DND-41 (cell line): Measurements from ENCODE around the gene FOXO3.

Experiments used
- ATAC-seq: fragments of 200-7000 bp; cut with Tn5 transposase; 3 replicates; pipeline ENCODE4 v1.9.1; 2021; ENCODE audit warnings: low read depth; ENCODE audit not compliant: insufficient read depth
- DNase-seq: peaks from one replicate; pipeline ENCODE4 v3.0.0-alpha.2; 2020
- H2AFZ ChIP-seq: 2 replicates; pipeline ENCODE4 v1.6.0; 2012; ENCODE audit warnings: low read depth, low read length
- H3K27ac ChIP-seq: 2 replicates; pipeline ENCODE4 v1.5.1; 2012; ENCODE audit warnings: low read length, inconsistent platforms
- H3K27me3 ChIP-seq: fragments of 200-600 bp; sonication (generic); 2 replicates; pipeline ENCODE4 v1.6.0; 2012; ENCODE audit warnings: low read length, mild to moderate bottlenecking, inconsistent platforms; ENCODE audit not compliant: insufficient read depth, poor library complexity
- H3K36me3 ChIP-seq: 2 replicates; pipeline ENCODE4 v1.5.1; 2012; ENCODE audit warnings: low read length, inconsistent platforms; ENCODE audit not compliant: insufficient read depth
- H3K4me1 ChIP-seq: 2 replicates; pipeline ENCODE4 v1.5.1; 2012; ENCODE audit warnings: mild to moderate bottlenecking, low read length; ENCODE audit not compliant: insufficient read depth
- H3K4me2 ChIP-seq: 2 replicates; pipeline ENCODE4 v1.6.0; 2012; ENCODE audit warnings: mild to moderate bottlenecking, moderate library complexity, low read length, inconsistent platforms; ENCODE audit not compliant: insufficient read depth
- H3K4me3 ChIP-seq, 2 experiments: fragments of 200-600 bp in 1 of 2; shearing (Covaris generic) in 1 of 2; 2 replicates each; pipeline ENCODE4 v1.5.1; 2012 to 2016; ENCODE audit warnings: inconsistent platforms in 2 of 2, low read length in 2 of 2, mild to moderate bottlenecking in 2 of 2, low read depth in 1 of 2, moderate library complexity in 1 of 2
- H3K79me2 ChIP-seq: 2 replicates; pipeline ENCODE4 v1.6.0; 2012; ENCODE audit warnings: low read length, inconsistent platforms; ENCODE audit not compliant: insufficient read depth
- H3K9ac ChIP-seq: 2 replicates; pipeline ENCODE4 v1.6.0; 2012; ENCODE audit warnings: low read depth, mild to moderate bottlenecking, inconsistent platforms, low read length, moderate library complexity
- H3K9me3 ChIP-seq: 2 replicates; pipeline ENCODE4 v1.5.1; 2012; ENCODE audit warnings: low read length, moderate library complexity, mild to moderate bottlenecking, inconsistent platforms; ENCODE audit not compliant: insufficient read depth, severe bottlenecking
- H4K20me1 ChIP-seq: 2 replicates; pipeline ENCODE4 v1.6.0; 2012; ENCODE audit warnings: low read length; ENCODE audit not compliant: insufficient read depth
- EZH2 ChIP-seq: IDR thresholded peaks from 3 replicates; pipeline ENCODE4 v1.6.1; 2012; ENCODE audit warnings: borderline replicate concordance, low read depth, mild to moderate bottlenecking, moderate library complexity, low read length, inconsistent platforms; ENCODE audit not compliant: severe bottlenecking
- TF ChIP-seq, protein P1 (sequence below): IDR thresholded peaks from 2 replicates; pipeline ENCODE4 v1.5.1; 2012; ENCODE audit warnings: borderline replicate concordance, low read length, moderate library complexity, mild to moderate bottlenecking; ENCODE audit not compliant: poor library complexity, severe bottlenecking; ENCODE audit errors: extremely low read depth

The FOXO3 gene

DNA sequence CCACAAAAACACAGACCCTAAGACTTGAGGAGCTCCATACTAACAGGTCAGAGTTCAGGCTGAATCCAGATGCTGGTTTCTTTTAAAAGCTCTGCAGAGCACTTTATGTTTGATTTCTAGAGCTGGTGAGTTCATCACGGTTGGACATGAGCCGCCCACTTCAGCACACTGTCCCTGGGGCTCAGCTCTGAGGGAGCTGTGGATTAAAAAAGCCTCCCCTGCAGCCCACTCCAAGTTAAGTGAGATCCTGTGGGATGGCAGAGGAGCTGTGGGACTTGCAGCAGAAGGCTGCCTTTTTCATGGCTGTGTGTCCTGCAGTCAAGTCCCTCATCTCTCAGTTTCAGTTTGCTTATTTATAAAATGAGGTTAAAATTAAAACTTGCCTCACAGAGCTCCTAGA, 110.5 kb downstream of the FOXO3 start:
- Histone ChIP-seq H3K79me2 (peaks cover 27% of the 10 kb centered on the region), H3K27ac (no peak overlapping the region), H2AFZ (no peak overlapping the region), H3K27me3 (no peaks in the 10 kb centered on the region), H3K36me3 (peaks cover 5% of the 10 kb centered on the region), H3K4me2 (no peak overlapping the region), H4K20me1 (peaks cover 29% of the 10 kb centered on the region), H3K9ac (no peak overlapping the region), H3K4me3 (no peak overlapping the region), H3K9me3 (no peaks in the 10 kb centered on the region), H3K4me1 (no peaks in the 10 kb centered on the region)
- TF ChIP-seq, protein P1, sequence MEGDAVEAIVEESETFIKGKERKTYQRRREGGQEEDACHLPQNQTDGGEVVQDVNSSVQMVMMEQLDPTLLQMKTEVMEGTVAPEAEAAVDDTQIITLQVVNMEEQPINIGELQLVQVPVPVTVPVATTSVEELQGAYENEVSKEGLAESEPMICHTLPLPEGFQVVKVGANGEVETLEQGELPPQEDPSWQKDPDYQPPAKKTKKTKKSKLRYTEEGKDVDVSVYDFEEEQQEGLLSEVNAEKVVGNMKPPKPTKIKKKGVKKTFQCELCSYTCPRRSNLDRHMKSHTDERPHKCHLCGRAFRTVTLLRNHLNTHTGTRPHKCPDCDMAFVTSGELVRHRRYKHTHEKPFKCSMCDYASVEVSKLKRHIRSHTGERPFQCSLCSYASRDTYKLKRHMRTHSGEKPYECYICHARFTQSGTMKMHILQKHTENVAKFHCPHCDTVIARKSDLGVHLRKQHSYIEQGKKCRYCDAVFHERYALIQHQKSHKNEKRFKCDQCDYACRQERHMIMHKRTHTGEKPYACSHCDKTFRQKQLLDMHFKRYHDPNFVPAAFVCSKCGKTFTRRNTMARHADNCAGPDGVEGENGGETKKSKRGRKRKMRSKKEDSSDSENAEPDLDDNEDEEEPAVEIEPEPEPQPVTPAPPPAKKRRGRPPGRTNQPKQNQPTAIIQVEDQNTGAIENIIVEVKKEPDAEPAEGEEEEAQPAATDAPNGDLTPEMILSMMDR, result no peak
- TF ChIP-seq EZH2, result no peak
- ATAC-seq, result no peak
- DNase-seq, result no peak

DNA sequence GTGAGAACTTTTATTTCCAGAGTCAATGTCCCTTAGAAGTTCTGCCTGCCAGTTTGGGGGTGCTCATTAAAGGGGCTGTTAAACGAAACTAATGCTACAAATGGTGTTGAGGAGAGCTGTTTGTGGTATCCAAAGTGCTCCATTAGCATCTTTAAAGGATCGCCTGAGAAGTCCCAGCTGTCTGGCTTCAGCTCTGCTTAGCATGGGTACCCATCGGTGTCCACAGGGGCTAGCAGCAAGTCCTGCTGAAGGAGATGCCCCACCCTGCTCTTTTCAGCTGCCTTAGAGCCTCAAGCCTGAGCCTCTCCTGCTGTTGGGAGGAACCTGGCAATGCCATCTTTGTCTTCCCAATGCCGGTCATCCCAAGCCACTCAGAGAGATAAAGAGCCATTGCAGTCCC, 111.1 kb downstream of the FOXO3 start:
- H3K27me3 ChIP-seq, result no peaks in the 10 kb centered on the region
- H3K27ac ChIP-seq, result no peak overlapping the region
- ATAC-seq (no peak), DNase-seq (no peak)
- H3K4me1 ChIP-seq, result no peaks in the 10 kb centered on the region
- H3K36me3 ChIP-seq, result peaks cover 5% of the 10 kb centered on the region
- H3K4me3 ChIP-seq, result no peak overlapping the region
- H4K20me1 ChIP-seq, result peaks cover 29% of the 10 kb centered on the region
- no peak overlapping the region for H2AFZ ChIP-seq
- H3K9ac ChIP-seq, result no peak overlapping the region
- no peaks in the 10 kb centered on the region for H3K9me3 ChIP-seq
- peaks cover 27% of the 10 kb centered on the region for H3K79me2 ChIP-seq
- TF ChIP-seq, protein P1, result no peak
- TF ChIP-seq EZH2, result no peak
- H3K4me2 ChIP-seq, result no peak overlapping the region

DNA sequence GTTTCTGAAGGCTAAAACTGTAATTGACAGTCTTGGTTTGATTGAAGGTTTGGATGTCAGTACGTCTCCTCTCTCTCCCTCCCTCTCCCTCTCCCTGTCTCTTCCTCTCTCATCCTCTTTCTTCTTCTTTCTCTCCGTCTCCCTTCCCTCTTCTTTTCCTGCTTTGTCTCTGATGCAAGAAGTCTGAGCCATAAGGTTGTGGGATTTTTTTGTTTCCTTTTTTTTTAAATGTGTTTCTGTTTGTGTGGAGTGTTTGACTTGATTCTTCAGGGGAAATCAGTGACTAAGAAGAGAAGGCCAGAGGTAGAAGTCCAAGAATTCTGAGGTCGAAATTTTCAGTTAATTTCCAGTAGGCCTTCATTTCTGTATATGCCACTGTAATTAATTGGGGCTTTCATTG, 111.9 kb downstream of the FOXO3 start:
- DNase-seq (no peak), ATAC-seq (no peak)
- no peak for TF ChIP-seq EZH2
- TF ChIP-seq, protein P1, result no peak
- H2AFZ ChIP-seq, result no peak overlapping the region
- H3K4me1 ChIP-seq, result no peaks in the 10 kb centered on the region
- no peak overlapping the region for H3K4me3 ChIP-seq
- no peaks in the 10 kb centered on the region for H3K27me3 ChIP-seq
- no peaks in the 10 kb centered on the region for H3K9me3 ChIP-seq
- no peak overlapping the region for H3K4me2 ChIP-seq
- H3K27ac ChIP-seq, result no peak overlapping the region
- peaks cover 33% of the 10 kb centered on the region for H4K20me1 ChIP-seq
- peaks cover 27% of the 10 kb centered on the region for H3K79me2 ChIP-seq
- peaks cover 5% of the 10 kb centered on the region for H3K36me3 ChIP-seq
- no peak overlapping the region for H3K9ac ChIP-seq

DNA sequence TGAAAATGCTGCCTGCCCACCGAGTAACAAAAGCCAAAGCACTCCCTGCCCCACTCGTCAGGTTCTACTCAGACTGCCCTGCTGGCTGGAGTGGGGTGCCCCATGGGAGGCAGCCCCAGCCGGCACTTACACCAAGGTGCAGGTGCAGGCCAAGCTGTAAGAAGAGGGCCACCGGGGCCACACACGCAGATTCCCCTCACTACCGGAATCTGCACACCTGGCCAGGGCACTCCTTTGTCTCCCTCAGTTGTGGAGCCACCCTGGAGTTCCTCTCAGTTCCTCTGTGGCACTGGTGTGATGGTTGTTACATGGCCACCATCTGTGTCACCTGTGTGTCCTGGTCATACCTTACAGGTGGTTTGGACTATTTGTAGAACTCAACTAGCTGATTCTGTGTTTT, 112.4 kb downstream of the FOXO3 start:
- Histone ChIP-seq H3K4me1 (no peaks in the 10 kb centered on the region), H3K4me2 (no peak overlapping the region), H3K4me3 (no peak overlapping the region), H3K27ac (no peak overlapping the region), H2AFZ (no peak overlapping the region), H3K79me2 (peaks cover 27% of the 10 kb centered on the region), H3K9me3 (no peaks in the 10 kb centered on the region), H3K27me3 (no peaks in the 10 kb centered on the region), H4K20me1 (peaks cover 33% of the 10 kb centered on the region), H3K36me3 (peaks cover 3% of the 10 kb centered on the region), H3K9ac (no peak overlapping the region)
- ATAC-seq (no peak), DNase-seq (no peak)
- no peak for TF ChIP-seq EZH2
- TF ChIP-seq, protein P1, result no peak
